Pancreas (tissue), 10 donors: ENCODE results near the gene ZNF154. TPM values are rescaled to one million over a fixed set of nuclear protein-coding genes. Genes with fewer than 3 reads are reported as not detected.

Experiments
- ATAC-seq, 4 donors: fragments of 200-7000 bp; cut with Tn5 transposase; one replicate each; pipeline versions ENCODE4 v1.8.0 to v1.9.1; 2020; ENCODE audit warnings: mild to moderate bottlenecking in 4 of 4, moderate library complexity in 4 of 4
- DNase-seq, 6 donors: peaks; one replicate each; pipeline ENCODE4 v3.0.0-alpha.2; 2020
- FAIRE-seq: peaks from 2 replicates; lab custom pipeline; 2012; peaks lifted over from hg19 to GRCh38; lab: Jason Lieb, UNC
- H3K27ac ChIP-seq, 4 donors: fragments of 200-600 bp; sonication (generic); 1 replicate in 3 of 4; 2 replicates in 1 of 4; pipeline versions ENCODE4 v1.5.0 to v1.8.0; 2020
- H3K27me3 ChIP-seq, 4 donors: fragments of 200-600 bp; one replicate each; pipeline ENCODE4 v1.8.0; 2021
- H3K36me3 ChIP-seq, 3 donors: fragments of 200-600 bp; sonication (generic) in 1 of 3; one replicate each; pipeline versions ENCODE4 v1.5.0 to v1.8.0; 2020 to 2021
- H3K4me1 ChIP-seq, 3 donors: fragments of 200-600 bp; one replicate each; pipeline ENCODE4 v1.8.0; 2021
- H3K4me3 ChIP-seq, 4 donors: fragments of 200-600 bp; sonication (generic) in 2 of 4; one replicate each; pipeline versions ENCODE4 v1.5.0 to v1.8.0; 2020 to 2021
- H3K9me3 ChIP-seq, 4 donors: fragments of 200-600 bp; one replicate each; pipeline ENCODE4 v1.8.0; 2021
- WGBS, 2 donors: extraction: QIAGEN DNeasy Blood & Tissue Kit; methylation state at CpG; one replicate each; pipeline ENCODE4 v1.1.7; 2013; 5-methylcytosine and 5-hydroxymethylcytosine counted together
- intact Hi-C, 3 donors: fragments of 100-400 bp; cut with DNase I; formaldehyde crosslinking; loops; one replicate each; pipeline versions ENCODE4 v1.11.1 to v1.14.2; 2022
- polyA plus RNA-seq, 2 donors: library from polyadenylated mRNA; stranded (reverse); fragments of 200-250 nt; gene quantifications; one replicate each; pipeline ENCODE4 v1.2.3, GENCODE V29; 2013
- total RNA-seq, 6 donors: library from RNA; stranded (reverse); fragmentation: NEBNext Ultra II Directional in 4 of 6; extraction: Animal tissue kit (Norgen Biotek cat#: 25700) in 4 of 6; gene quantifications; one replicate each; pipeline versions ENCODE4 v1.2.1 to v1.2.4, GENCODE V29; 2021 to 2023
- TF ChIP-seq, protein P1 (sequence below), 4 donors: fragments of 200-600 bp; sonication (generic) in 3 of 4; IDR thresholded peaks; one replicate each; pipeline versions ENCODE4 v1.5.0 to v1.8.0; 2021; ENCODE audit warnings: antibody characterized with exemption in 4 of 4
- donor health status: healthy with polysubstance abuse.
- donor health status: DM: no; HTN: no; CAD: no; lungs with moderate emphysema.
- donor health status: DM: no; HTN: no; CAD: no.
- donor health status: control.
- donor health status: control.
- donor health status: Bipolar disorder and iron deficiency.
- donor health status: DM: yes; HTN: yes; CAD: no.
- donor health status: DM: no; HTN: no; CAD: no.
- donor health status: DM: no; HTN: no; CAD: no.
- donor health status: DM: yes; HTN: yes; CAD: no.

The ZNF154 gene
- total and polyA plus RNA-seq, 8 donors = 1.5 to 4.6 (median 2.4) TPM

DNA sequence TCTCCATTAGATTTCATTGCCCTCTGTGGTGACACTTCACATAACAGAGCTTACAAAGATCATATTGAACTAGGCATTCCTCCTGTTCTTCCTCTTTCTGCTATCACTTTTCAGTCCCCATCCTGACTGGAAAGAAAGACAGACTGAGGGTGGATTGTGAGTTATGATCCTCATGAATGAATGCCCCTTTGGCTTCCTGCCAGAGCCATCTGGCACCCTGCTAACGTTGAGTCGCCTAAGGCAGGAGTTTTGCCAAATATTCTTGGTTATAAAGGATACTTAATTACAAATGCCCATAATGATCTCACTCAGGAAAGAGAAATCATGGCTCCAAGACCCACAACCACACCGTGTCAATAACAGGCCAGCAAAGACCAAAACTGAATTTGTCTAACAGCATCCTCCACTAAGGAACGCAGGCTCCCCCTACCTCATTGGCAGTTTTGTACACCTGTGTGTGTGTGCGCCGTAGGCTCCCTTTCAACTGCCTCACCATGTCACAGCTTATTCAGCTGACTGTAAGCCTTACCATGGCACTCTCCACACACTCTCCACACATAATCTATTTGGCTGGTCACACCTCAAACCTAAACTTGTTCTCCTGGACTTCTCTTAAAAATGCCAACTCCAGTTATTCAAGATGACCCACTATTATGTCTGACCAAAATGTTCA lies 60.5 kb downstream of the ZNF154 start:
- DNase-seq = no peak

More for the DNA sequence above, 60.5 kb downstream of the ZNF154 start:
- WGBS, 2 donors = 48 to 50% methylated on average over 6 of the region's 6 CpGs
- TF ChIP-seq, protein P1, sequence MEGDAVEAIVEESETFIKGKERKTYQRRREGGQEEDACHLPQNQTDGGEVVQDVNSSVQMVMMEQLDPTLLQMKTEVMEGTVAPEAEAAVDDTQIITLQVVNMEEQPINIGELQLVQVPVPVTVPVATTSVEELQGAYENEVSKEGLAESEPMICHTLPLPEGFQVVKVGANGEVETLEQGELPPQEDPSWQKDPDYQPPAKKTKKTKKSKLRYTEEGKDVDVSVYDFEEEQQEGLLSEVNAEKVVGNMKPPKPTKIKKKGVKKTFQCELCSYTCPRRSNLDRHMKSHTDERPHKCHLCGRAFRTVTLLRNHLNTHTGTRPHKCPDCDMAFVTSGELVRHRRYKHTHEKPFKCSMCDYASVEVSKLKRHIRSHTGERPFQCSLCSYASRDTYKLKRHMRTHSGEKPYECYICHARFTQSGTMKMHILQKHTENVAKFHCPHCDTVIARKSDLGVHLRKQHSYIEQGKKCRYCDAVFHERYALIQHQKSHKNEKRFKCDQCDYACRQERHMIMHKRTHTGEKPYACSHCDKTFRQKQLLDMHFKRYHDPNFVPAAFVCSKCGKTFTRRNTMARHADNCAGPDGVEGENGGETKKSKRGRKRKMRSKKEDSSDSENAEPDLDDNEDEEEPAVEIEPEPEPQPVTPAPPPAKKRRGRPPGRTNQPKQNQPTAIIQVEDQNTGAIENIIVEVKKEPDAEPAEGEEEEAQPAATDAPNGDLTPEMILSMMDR (IDR thresholded peaks at IDR 0.05) = no peak
- FAIRE-seq = no peak
- ATAC-seq = no peak
- Histone ChIP-seq H3K27me3 (no peaks in the 10 kb centered on the region), H3K27ac (no peak overlapping the region), H3K4me3 (no peak overlapping the region), H3K4me1 (no peaks in the 10 kb centered on the region), H3K36me3 (no peaks in the 10 kb centered on the region), H3K9me3 (no peaks in the 10 kb centered on the region)
- intact Hi-C loops = no loop called here

Other genes with a start within 250 kb of the ZNF154 start
- 1 to 10 TPM; 2.3 to 8.9 (median 4.1) TPM for gene ZNF772, start 231.6 kb downstream of the ZNF154 start, total RNA-seq
- gene ZNF772, start 231.6 kb downstream of the ZNF154 start, polyA plus RNA-seq = 1 to 10 TPM; 1.3 to 2.0 TPM
- 1 to 10 TPM; 1.7 to 4.4 (median 3.0) TPM for gene ZNF419, start 221.5 kb downstream of the ZNF154 start, total RNA-seq
- gene ZNF419, start 221.5 kb downstream of the ZNF154 start, polyA plus RNA-seq = 1 to 10 TPM; 3.5 to 7.6 TPM
- 1 to 10 TPM; 2.6 to 4.0 (median 3.2) TPM for gene ZNF773, start 209.3 kb downstream of the ZNF154 start, total RNA-seq
- 1 to 10 TPM in 1 of 2 donors, under 1 TPM in 1; 0.99 to 3.6 TPM for gene ZNF773, start 209.3 kb downstream of the ZNF154 start, polyA plus RNA-seq
- 1 to 10 TPM; 1.2 to 3.5 (median 1.9) TPM for gene ZNF549, start 181.8 kb downstream of the ZNF154 start, total RNA-seq
- 1 to 10 TPM; 1.5 to 2.9 TPM for gene ZNF549, start 181.8 kb downstream of the ZNF154 start, polyA plus RNA-seq
- gene ZNF550, start 149.3 kb downstream of the ZNF154 start, total RNA-seq = 1 to 10 TPM; 2.1 to 6.8 (median 3.4) TPM
- 1 to 10 TPM; 2.1 to 2.8 TPM for gene ZNF550, start 149.3 kb downstream of the ZNF154 start, polyA plus RNA-seq
- gene ZNF416, start 130.3 kb downstream of the ZNF154 start, total RNA-seq = 1 to 10 TPM; 1.3 to 2.7 (median 1.9) TPM
- gene ZNF416, start 130.3 kb downstream of the ZNF154 start, polyA plus RNA-seq = 1 to 10 TPM in 1 of 2 donors, under 1 TPM in 1; 0.91 to 1.9 TPM
- 1 to 10 TPM in 4 of 6 donors, under 1 TPM in 2; 0.63 to 2.8 (median 1.0) TPM for gene ZIK1, start 125.1 kb downstream of the ZNF154 start, total RNA-seq
- gene ZIK1, start 125.1 kb downstream of the ZNF154 start, polyA plus RNA-seq = 1 to 10 TPM in 1 of 2 donors, under 1 TPM in 1; 0.87 to 3.0 TPM
- gene ZNF530, start 109.3 kb downstream of the ZNF154 start, total RNA-seq = 1 to 10 TPM in 3 of 6 donors, under 1 TPM in 3; 0.85 to 1.8 (median 1.1) TPM
- 1 to 10 TPM in 1 of 2 donors, under 1 TPM in 1; 0.76 to 2.3 TPM for gene ZNF530, start 109.3 kb downstream of the ZNF154 start, polyA plus RNA-seq
- 1 to 10 TPM; 4.5 to 9.8 (median 5.8) TPM for gene ZNF134, start 95.0 kb downstream of the ZNF154 start, total RNA-seq
- 1 to 10 TPM; 2.3 to 7.1 TPM for gene ZNF134, start 95.0 kb downstream of the ZNF154 start, polyA plus RNA-seq
- gene ZNF211, start 76.0 kb downstream of the ZNF154 start, total RNA-seq = 1 to 10 TPM; 2.1 to 8.6 (median 4.4) TPM
- gene ZNF211, start 76.0 kb downstream of the ZNF154 start, polyA plus RNA-seq = 10 to 100 TPM in 1 of 2 donors, 1 to 10 TPM in 1; 6.0 to 14.3 TPM
- under 1 TPM in 1 of 6 donors, not detected in 5; 0.09 TPM for gene ZSCAN4, start 40.3 kb downstream of the ZNF154 start, total RNA-seq
- gene ZSCAN4, start 40.3 kb downstream of the ZNF154 start, polyA plus RNA-seq = under 1 TPM in 1 of 2 donors, not detected in 1; 0.05 TPM
- gene ZNF551, start 27.2 kb downstream of the ZNF154 start, total RNA-seq = 1 to 10 TPM; 2.2 to 3.2 (median 2.5) TPM
- 1 to 10 TPM; 1.1 to 1.5 TPM for gene ZNF551, start 27.2 kb downstream of the ZNF154 start, polyA plus RNA-seq
- 1 to 10 TPM; 1.7 to 5.8 (median 2.6) TPM for gene ZNF671, start 18.4 kb upstream of the ZNF154 start, total RNA-seq
- 1 to 10 TPM; 3.5 to 8.3 TPM for gene ZNF671, start 18.4 kb upstream of the ZNF154 start, polyA plus RNA-seq
- gene ZNF776, start 37.6 kb upstream of the ZNF154 start, total RNA-seq = 10 to 100 TPM in 1 of 6 donors, 1 to 10 TPM in 5; 2.9 to 10.8 (median 4.5) TPM
- 1 to 10 TPM; 2.9 to 6.3 TPM for gene ZNF776, start 37.6 kb upstream of the ZNF154 start, polyA plus RNA-seq
- 10 to 100 TPM in 1 of 6 donors, 1 to 10 TPM in 5; 3.9 to 12.9 (median 5.3) TPM for gene ZNF586, start 60.5 kb upstream of the ZNF154 start, total RNA-seq
- gene ZNF586, start 60.5 kb upstream of the ZNF154 start, polyA plus RNA-seq = 1 to 10 TPM; 3.0 to 4.3 TPM
- 1 to 10 TPM; 3.4 to 5.8 (median 4.1) TPM for gene ZNF552, start 105.7 kb upstream of the ZNF154 start, total RNA-seq
- gene ZNF552, start 105.7 kb upstream of the ZNF154 start, polyA plus RNA-seq = 1 to 10 TPM; 3.4 to 4.7 TPM
- gene ZNF587B, start 121.1 kb upstream of the ZNF154 start, total RNA-seq = 10 to 100 TPM in 1 of 6 donors, 1 to 10 TPM in 5; 8.0 to 10.3 (median 9.0) TPM
- gene ZNF587B, start 121.1 kb upstream of the ZNF154 start, polyA plus RNA-seq = 1 to 10 TPM; 4.4 to 8.4 TPM
- gene ZNF587, start 140.7 kb upstream of the ZNF154 start, total RNA-seq = 10 to 100 TPM; 12.2 to 29.5 (median 16.1) TPM
- gene ZNF587, start 140.7 kb upstream of the ZNF154 start, polyA plus RNA-seq = 10 to 100 TPM in 1 of 2 donors, 1 to 10 TPM in 1; 9.3 to 28.2 TPM
- 1 to 10 TPM; 3.7 to 7.7 (median 6.0) TPM for gene ZNF814, start 179.8 kb upstream of the ZNF154 start, total RNA-seq
- 10 to 100 TPM in 1 of 2 donors, 1 to 10 TPM in 1; 9.8 to 10.8 TPM for gene ZNF814, start 179.8 kb upstream of the ZNF154 start, polyA plus RNA-seq
- 10 to 100 TPM in 1 of 6 donors, 1 to 10 TPM in 5; 4.8 to 15.3 (median 6.6) TPM for gene ZNF417, start 207.4 kb upstream of the ZNF154 start, total RNA-seq
- gene ZNF417, start 207.4 kb upstream of the ZNF154 start, polyA plus RNA-seq = 1 to 10 TPM; 2.8 to 3.3 TPM
- 1 to 10 TPM; 2.6 to 6.3 (median 4.0) TPM for gene ZNF418, start 226.2 kb upstream of the ZNF154 start, total RNA-seq
- 1 to 10 TPM; 4.6 to 8.4 TPM for gene ZNF418, start 226.2 kb upstream of the ZNF154 start, polyA plus RNA-seq
- gene ZNF256, start 238.5 kb upstream of the ZNF154 start, total RNA-seq = 1 to 10 TPM; 1.9 to 2.6 (median 2.1) TPM
- 1 to 10 TPM in 1 of 2 donors, under 1 TPM in 1; 0.95 to 2.5 TPM for gene ZNF256, start 238.5 kb upstream of the ZNF154 start, polyA plus RNA-seq